Fibroblast of lung (primary cell): ENCODE results near the gene NANS. TPM values are rescaled to one million over a fixed set of nuclear protein-coding genes. Genes with fewer than 3 reads are reported as not detected.
"Not testable (repeated sequence)": the region's sequence is repeated elsewhere in the genome, so short reads cannot be mapped to it uniquely, and the experiment has no call there.

Source experiments
- DNase-seq, 2 donors: peaks; one replicate each; pipeline versions ENCODE4 v3.0.0 to v3.0.0-alpha.2; 2010; ENCODE audit warnings: low read depth in 2 of 2
- H2AFZ ChIP-seq: 2 replicates; pipeline ENCODE4 v1.5.1; 2012; ENCODE audit warnings: low read length, control low read depth, inconsistent platforms
- H3K27ac ChIP-seq: 2 replicates; pipeline ENCODE4 v1.5.1; 2011; ENCODE audit warnings: low read length, control low read depth; ENCODE audit not compliant: insufficient read depth
- H3K27me3 ChIP-seq: 2 replicates; pipeline ENCODE4 v1.5.1; 2011; ENCODE audit warnings: mild to moderate bottlenecking, low read length; ENCODE audit not compliant: control insufficient read depth, insufficient read depth
- H3K36me3 ChIP-seq: 2 replicates; pipeline ENCODE4 v1.5.1; 2011; ENCODE audit warnings: low read length; ENCODE audit not compliant: control insufficient read depth, insufficient read depth
- H3K4me1 ChIP-seq: 2 replicates; pipeline ENCODE4 v1.5.1; 2011; ENCODE audit warnings: low read length; ENCODE audit not compliant: control insufficient read depth, insufficient read depth; ENCODE audit errors: extremely low read depth
- H3K4me2 ChIP-seq: 2 replicates; pipeline ENCODE4 v1.5.1; 2011; ENCODE audit warnings: low read length, control low read depth; ENCODE audit not compliant: insufficient read depth; ENCODE audit errors: extremely low read depth
- H3K4me3 ChIP-seq, 4 experiments: fragments of 200-600 bp in 1 of 4; sonication (generic) in 1 of 4; replicated peaks in 1 of 4; 2 replicates each; pipeline ENCODE4 v1.5.1; 2011 to 2016; ENCODE audit warnings: low read length in 4 of 4, low read depth in 3 of 4, mild to moderate bottlenecking in 3 of 4, control low read depth in 2 of 4, inconsistent platforms in 1 of 4, mixed read lengths in 1 of 4; ENCODE audit not compliant: insufficient read depth in 1 of 4; ENCODE audit errors: control extremely low read depth in 1 of 4
- H3K79me2 ChIP-seq: 2 replicates; pipeline ENCODE4 v1.5.1; 2012; ENCODE audit warnings: mild to moderate bottlenecking, low read length, inconsistent platforms; ENCODE audit not compliant: control insufficient read depth, insufficient read depth
- H3K9ac ChIP-seq: 2 replicates; pipeline ENCODE4 v1.5.1; 2011; ENCODE audit warnings: mild to moderate bottlenecking, low read length, control low read depth; ENCODE audit not compliant: insufficient read depth
- H3K9me3 ChIP-seq: 2 replicates; pipeline ENCODE4 v1.5.1; 2012; ENCODE audit warnings: low read depth, low read length; ENCODE audit not compliant: control insufficient read depth, insufficient read depth
- H4K20me1 ChIP-seq: 2 replicates; pipeline ENCODE4 v1.5.1; 2011; ENCODE audit warnings: low read length; ENCODE audit not compliant: control insufficient read depth, insufficient read depth; ENCODE audit errors: extremely low read depth
- CTCF ChIP-seq, 2 donors: IDR thresholded peaks in 1 of 2; conservative IDR thresholded peaks in 1 of 2; 1 replicate in 1 of 2; 2 replicates in 1 of 2; pipeline ENCODE4 v1.5.1; 2011 to 2012; ENCODE audit warnings: low read length in 2 of 2, control low read depth in 1 of 2, inconsistent platforms in 1 of 2, low read depth in 1 of 2, mild to moderate bottlenecking in 1 of 2
- EZH2 ChIP-seq: IDR thresholded peaks from 2 replicates; pipeline ENCODE4 v1.5.1; 2012; ENCODE audit warnings: low read length, control low read depth, mild to moderate bottlenecking; ENCODE audit errors: missing control alignments
- polyA plus RNA-seq, 2 donors: library from polyadenylated mRNA; depleted of rRNA in 1 of 2; stranded (reverse) in 1 of 2; unstranded in 1 of 2; fragments of >200 nt; gene quantifications; 2 replicates each; pipeline ENCODE4 v1.2.1, GENCODE V29; 2011 to 2012; ENCODE audit warnings: missing spikeins in 1 of 2
- total RNA-seq: library from RNA; depleted of rRNA; stranded (reverse); fragments of >200 nt; gene quantifications from 2 replicates; pipeline ENCODE4 v1.2.1, GENCODE V29; 2014

Gene NANS
- total and polyA plus RNA-seq, 2 donors (not counting 1 experiment from before 2014, with no cell fraction given) = 83.9 to 105 TPM

DNA sequence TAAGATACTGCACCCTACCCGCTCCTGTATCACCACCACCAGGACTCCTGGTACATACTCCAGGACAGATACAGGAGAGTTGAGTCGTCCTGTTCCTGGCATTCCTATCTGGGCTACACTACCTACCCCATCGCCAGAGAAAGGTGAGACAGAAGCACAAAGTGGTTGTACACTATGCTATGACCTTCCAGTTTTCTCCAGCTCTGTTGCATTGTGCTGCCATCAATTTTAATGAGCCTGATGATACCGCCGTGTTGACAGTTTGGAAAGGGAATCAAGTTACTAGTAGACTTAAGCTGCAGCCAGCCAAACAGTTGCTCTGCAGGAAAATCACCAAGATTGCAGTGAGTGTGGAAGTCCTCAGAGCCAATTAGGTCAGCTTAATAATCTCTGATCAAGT is 38.2 kb upstream of the NANS start:
- Histone ChIP-seq H3K9ac (no peak overlapping the region), H3K27me3 (no peaks in the 10 kb centered on the region), H4K20me1 (no peaks in the 10 kb centered on the region), H3K4me2 (no peak overlapping the region), H3K79me2 (no peaks in the 10 kb centered on the region), H3K4me1 (no peaks in the 10 kb centered on the region), H3K27ac (no peak overlapping the region), H3K36me3 (peaks cover 18% of the 10 kb centered on the region), H2AFZ (no peak overlapping the region), H3K4me3 (no peak overlapping the region), H3K9me3 (no peaks in the 10 kb centered on the region)
- TF ChIP-seq CTCF (conservative IDR thresholded peaks at IDR 0.05 in 1 of 2, IDR thresholded peaks at IDR 0.05 in 1 of 2; ENCODE audit: low read depth in 1 of 2, low read length in 2 of 2) (no peak), EZH2 (no peak)
- no peak for DNase-seq

- no peak for TF ChIP-seq CTCF (conservative IDR thresholded peaks at IDR 0.05 in 1 of 2, IDR thresholded peaks at IDR 0.05 in 1 of 2; ENCODE audit: low read depth in 1 of 2, low read length in 2 of 2)
- no peak for TF ChIP-seq EZH2
- Histone ChIP-seq H3K27me3 (no peaks in the 10 kb centered on the region), H3K4me2 (no peak overlapping the region), H3K9me3 (no peaks in the 10 kb centered on the region), H3K4me1 (no peaks in the 10 kb centered on the region), H3K79me2 (no peaks in the 10 kb centered on the region), H3K27ac (no peak overlapping the region), H3K36me3 (peaks cover 14% of the 10 kb centered on the region), H3K4me3 (no peak overlapping the region), H2AFZ (no peak overlapping the region), H4K20me1 (no peaks in the 10 kb centered on the region), H3K9ac (no peak overlapping the region)
- no peak for DNase-seq
Observed at GRCh38 chr9:98019098-98019497, 37.4 kb upstream of the NANS start.

- H2AFZ ChIP-seq, H3K27ac ChIP-seq, H3K9me3 ChIP-seq, H3K79me2 ChIP-seq, H3K4me3 ChIP-seq, H3K4me2 ChIP-seq, H3K4me1 ChIP-seq, DNase-seq, H3K27me3 ChIP-seq, H3K9ac ChIP-seq, H4K20me1 ChIP-seq: not testable (repeated sequence)
- H3K36me3 ChIP-seq = peaks cover 14% of the 10 kb centered on the region
Observed at GRCh38 chr9:98019869-98020268, 36.7 kb upstream of the NANS start.
